BLaER1 (cell line): ENCODE data around the gene LY6G6F.
A peak's percentile ranks its signal among the peaks of the same experiment; 100 is the strongest.

Experiments used
- H3K27ac ChIP-seq: shearing (Covaris generic); formaldehyde crosslinking; 2 replicates; pipeline ENCODE4 v1.8.1; 2022
- H3K27me3 ChIP-seq: shearing (Covaris generic); formaldehyde crosslinking; 2 replicates; pipeline ENCODE4 v1.8.1; 2022
- H3K36me3 ChIP-seq: shearing (Covaris generic); formaldehyde crosslinking; 2 replicates; pipeline ENCODE4 v1.8.1; 2022
- H3K4me1 ChIP-seq: shearing (Covaris generic); formaldehyde crosslinking; 2 replicates; pipeline ENCODE4 v1.8.1; 2022
- H3K4me2 ChIP-seq: shearing (Covaris generic); formaldehyde crosslinking; 2 replicates; pipeline ENCODE4 v1.8.1; 2022
- H3K4me3 ChIP-seq: shearing (Covaris generic); formaldehyde crosslinking; 2 replicates; pipeline ENCODE4 v1.8.1; 2022
- H3K9ac ChIP-seq: shearing (Covaris generic); formaldehyde crosslinking; 2 replicates; pipeline ENCODE4 v1.8.1; 2022
- H3K9me3 ChIP-seq: shearing (Covaris generic); formaldehyde crosslinking; 2 replicates; pipeline ENCODE4 v1.8.1; 2022
- H4K20me1 ChIP-seq: shearing (Covaris generic); formaldehyde crosslinking; 2 replicates; pipeline ENCODE4 v1.8.1; 2022
- Cebpa-rat ChIP-seq: shearing (Covaris generic); IDR thresholded peaks from 2 replicates; pipeline ENCODE4 v1.8.1; 2022

The LY6G6F gene

GRCh38 chr6:31729515-31729978 lies 22.9 kb downstream of the LY6G6F start:
- Histone ChIP-seq H4K20me1 (peaks cover 77% of the 10 kb centered on the region), H3K9ac (peak overlapping the region; percentile 89), H3K4me3 (peak overlapping the region; percentile 94), H3K4me1 (peaks cover 91% of the 10 kb centered on the region), H3K9me3 (no peaks in the 10 kb centered on the region), H3K36me3 (peaks cover 70% of the 10 kb centered on the region), H3K27me3 (no peaks in the 10 kb centered on the region), H3K4me2 (peak overlapping the region; percentile 99), H3K27ac (peak overlapping the region; percentile 88)
- TF ChIP-seq Cebpa-rat = no peak

- peaks cover 70% of the 10 kb centered on the region for H3K36me3 ChIP-seq
- H3K4me1 ChIP-seq = peaks cover 87% of the 10 kb centered on the region
- H4K20me1 ChIP-seq = peaks cover 74% of the 10 kb centered on the region
- H3K9me3 ChIP-seq = no peaks in the 10 kb centered on the region
- peak overlapping the region; percentile 89 for H3K9ac ChIP-seq
- H3K27ac ChIP-seq = peak overlapping the region; percentile 88
- H3K27me3 ChIP-seq = no peaks in the 10 kb centered on the region
- TF ChIP-seq Cebpa-rat = no peak
- H3K4me2 ChIP-seq = peak overlapping the region; percentile 99
- H3K4me3 ChIP-seq = peak overlapping the region; percentile 94
Measured at GRCh38 chr6:31729979-31730630, 23.4 kb downstream of the LY6G6F start.

- H3K9ac ChIP-seq = peak overlapping the region; percentile 89; the same call in 1 of the 2 replicates
- H3K27me3 ChIP-seq = no peaks in the 10 kb centered on the region
- H3K4me1 ChIP-seq = peaks cover 81% of the 10 kb centered on the region
- H3K4me2 ChIP-seq = peak overlapping the region; percentile 99
- H3K27ac ChIP-seq = 0 out of 2 replicates have a peak overlapping the region, but pooled peaks have one; percentile 88
- H3K9me3 ChIP-seq = no peaks in the 10 kb centered on the region
- peaks cover 74% of the 10 kb centered on the region for H4K20me1 ChIP-seq
- H3K4me3 ChIP-seq = peak overlapping the region; percentile 94
- TF ChIP-seq Cebpa-rat = no peak
- peaks cover 67% of the 10 kb centered on the region for H3K36me3 ChIP-seq
Measured at GRCh38 chr6:31730631-31731086, 24.0 kb downstream of the LY6G6F start.

- Histone ChIP-seq H4K20me1 (peaks cover 63% of the 10 kb centered on the region), H3K4me3 (no peak overlapping the region), H3K4me1 (peaks cover 72% of the 10 kb centered on the region), H3K4me2 (peak overlapping the region; percentile 20; the same call in 1 of the 2 replicates), H3K9ac (no peak overlapping the region), H3K27me3 (no peaks in the 10 kb centered on the region), H3K27ac (no peak overlapping the region), H3K9me3 (no peaks in the 10 kb centered on the region), H3K36me3 (peaks cover 53% of the 10 kb centered on the region)
- no peak for TF ChIP-seq Cebpa-rat
Measured at GRCh38 chr6:31732029-31732428, 25.4 kb downstream of the LY6G6F start.

- Histone ChIP-seq H3K4me3 (peak overlapping the region; percentile 89), H3K4me1 (peaks cover 69% of the 10 kb centered on the region), H3K9ac (peak overlapping the region; percentile 97), H3K9me3 (no peaks in the 10 kb centered on the region), H4K20me1 (peaks cover 49% of the 10 kb centered on the region), H3K27ac (peak overlapping the region; percentile 99), H3K36me3 (peaks cover 45% of the 10 kb centered on the region), H3K27me3 (no peaks in the 10 kb centered on the region), H3K4me2 (peak overlapping the region; percentile 98)
- no peak for TF ChIP-seq Cebpa-rat
Measured at GRCh38 chr6:31733734-31734133, 27.1 kb downstream of the LY6G6F start.

- Histone ChIP-seq H3K27ac (peak overlapping the region; percentile 99), H3K4me2 (peak overlapping the region; percentile 98), H3K4me1 (peaks cover 70% of the 10 kb centered on the region), H3K9ac (peak overlapping the region; percentile 97), H4K20me1 (peaks cover 43% of the 10 kb centered on the region), H3K27me3 (no peaks in the 10 kb centered on the region), H3K4me3 (peak overlapping the region; percentile 89), H3K9me3 (no peaks in the 10 kb centered on the region), H3K36me3 (peaks cover 43% of the 10 kb centered on the region)
- TF ChIP-seq Cebpa-rat = no peak
Measured at GRCh38 chr6:31734247-31734820, 27.7 kb downstream of the LY6G6F start.

GRCh38 chr6:31734821-31735406 lies 28.2 kb downstream of the LY6G6F start:
- no peak for TF ChIP-seq Cebpa-rat
- H3K4me1 ChIP-seq = peaks cover 72% of the 10 kb centered on the region
- H3K4me2 ChIP-seq = peak overlapping the region; percentile 98
- H3K9ac ChIP-seq = peak overlapping the region; percentile 97
- no peaks in the 10 kb centered on the region for H3K9me3 ChIP-seq
- peak overlapping the region; percentile 99 for H3K27ac ChIP-seq
- peaks cover 43% of the 10 kb centered on the region for H4K20me1 ChIP-seq
- peak overlapping the region; percentile 89 for H3K4me3 ChIP-seq
- peaks cover 43% of the 10 kb centered on the region for H3K36me3 ChIP-seq
- no peaks in the 10 kb centered on the region for H3K27me3 ChIP-seq

GRCh38 chr6:31736021-31736767 lies 29.5 kb downstream of the LY6G6F start, which contains the start of gene CLIC1:
CLIC1 (minus strand) TSS chr6:31736530; CDS start chr6:31736300, 230 bp downstream.
- H3K9me3 ChIP-seq = no peaks in the 10 kb centered on the region
- peak within 1 kb of the TSS; percentile 89 for H3K4me3 ChIP-seq
- H4K20me1 ChIP-seq = peaks cover 33% of the 10 kb centered on the region
- H3K4me1 ChIP-seq = peaks cover 68% of the 10 kb centered on the region
- H3K4me2 ChIP-seq = peak within 1 kb of the TSS; percentile 98
- no peaks in the 10 kb centered on the region for H3K27me3 ChIP-seq
- H3K27ac ChIP-seq = peak within 1 kb of the TSS; percentile 99
- peak within 1 kb of the TSS; percentile 97 for H3K9ac ChIP-seq
- TF ChIP-seq Cebpa-rat = no peak
- peaks cover 34% of the 10 kb centered on the region for H3K36me3 ChIP-seq

- peak overlapping the region; percentile 97 for H3K9ac ChIP-seq
- H3K27ac ChIP-seq = peak overlapping the region; percentile 99
- H3K27me3 ChIP-seq = no peaks in the 10 kb centered on the region
- peak overlapping the region; percentile 98 for H3K4me2 ChIP-seq
- no peaks in the 10 kb centered on the region for H3K9me3 ChIP-seq
- peaks cover 68% of the 10 kb centered on the region for H3K4me1 ChIP-seq
- peaks cover 27% of the 10 kb centered on the region for H4K20me1 ChIP-seq
- H3K4me3 ChIP-seq = peak overlapping the region; percentile 89
- no peak for TF ChIP-seq Cebpa-rat
- H3K36me3 ChIP-seq = peaks cover 34% of the 10 kb centered on the region
Measured at GRCh38 chr6:31736768-31737314, 30.2 kb downstream of the LY6G6F start.
